NCI-H510A treated with DMSO at 0.1 percent for 48 hours (cell line): Measurements from ENCODE around the gene ZNF488.

Source experiments
- DNase-seq: peaks from one replicate; lab custom pipeline; 2025; lab: John Stamatoyannopoulos, UW

The ZNF488 gene

GRCh38 chr10:47330366-47330765, 53.7 kb downstream of the ZNF488 start:
- DNase-seq, result no peak

- no peak for DNase-seq
These were observed 54.2 kb downstream of the ZNF488 start for GRCh38 chr10:47329855-47330254.

GRCh38 chr10:47326927-47327330, 57.2 kb downstream of the ZNF488 start:
- no peak for DNase-seq

- no peak for DNase-seq
These were observed 57.7 kb downstream of the ZNF488 start for GRCh38 chr10:47326306-47326926.

GRCh38 chr10:47325303-47326291, 58.5 kb downstream of the ZNF488 start:
- no peak for DNase-seq

GRCh38 chr10:47323636-47324296, 60.3 kb downstream of the ZNF488 start:
- DNase-seq, result no peak

- no peak for DNase-seq
These were observed 61.0 kb downstream of the ZNF488 start for GRCh38 chr10:47323087-47323486.

- DNase-seq, result no peak
These were observed 61.6 kb downstream of the ZNF488 start, which contains the start of gene GDF2 for GRCh38 chr10:47322300-47323061. GDF2 (plus strand) TSS chr10:47322454; CDS start chr10:47322669, 215 bp downstream.

GRCh38 chr10:47321521-47322195, 62.4 kb downstream of the ZNF488 start:
- no peak for DNase-seq

GRCh38 chr10:47320812-47321211, 63.3 kb downstream of the ZNF488 start:
- no peak for DNase-seq

GRCh38 chr10:47319784-47320183, 64.3 kb downstream of the ZNF488 start:
- DNase-seq, result no peak

- DNase-seq, result no peak
These were observed 65.4 kb downstream of the ZNF488 start for GRCh38 chr10:47318706-47319105.

GRCh38 chr10:47317251-47317650, 66.8 kb downstream of the ZNF488 start:
- no peak for DNase-seq

- DNase-seq, result no peak
These were observed 68.0 kb downstream of the ZNF488 start for GRCh38 chr10:47316131-47316530.
